Neural cell (in vitro differentiated cells): ENCODE results near the gene CDKN2AIPNL. TPM values are rescaled to one million over a fixed set of nuclear protein-coding genes. Genes with fewer than 3 reads are reported as not detected.

ENCODE experiments used
- H2AFZ ChIP-seq: fragments of 200-600, 300-800 bp; sonication (generic), shearing (Covaris generic); 2 replicates; pipeline ENCODE4 v1.6.0; 2014; ENCODE audit warnings: low read depth, mild to moderate bottlenecking, antibody characterized with exemption, low read length, moderate library complexity
- H3F3A ChIP-seq: fragments of 200-600 bp; shearing (Covaris generic); 2 replicates; pipeline ENCODE4 v1.6.1; 2016; ENCODE audit warnings: mild to moderate bottlenecking, moderate library complexity, mixed read lengths, antibody characterized with exemption, low read length; ENCODE audit not compliant: insufficient read depth, poor library complexity, severe bottlenecking
- H3K27ac ChIP-seq: fragments of 200-600, 300-800 bp; sonication (generic), shearing (Covaris generic); 2 replicates; pipeline ENCODE4 v1.5.1; 2014; ENCODE audit warnings: mild to moderate bottlenecking, low read length, moderate library complexity
- H3K27me3 ChIP-seq: fragments of 300-800, 200-600 bp; sonication (generic), shearing (Covaris generic); 2 replicates; pipeline ENCODE4 v1.6.0; 2014; ENCODE audit warnings: mild to moderate bottlenecking, low read depth, low read length, moderate library complexity; ENCODE audit not compliant: insufficient read depth
- H3K36me3 ChIP-seq: fragments of 300-800, 200-600 bp; sonication (generic), shearing (Covaris generic); 2 replicates; pipeline ENCODE4 v1.5.1; 2014; ENCODE audit warnings: mild to moderate bottlenecking, antibody characterized with exemption, low read length, moderate library complexity; ENCODE audit not compliant: insufficient read depth
- H3K4me2 ChIP-seq: fragments of 300-800, 200-600 bp; sonication (generic), shearing (Covaris generic); 2 replicates; pipeline ENCODE4 v1.6.0; 2014; ENCODE audit warnings: mild to moderate bottlenecking, low read length
- H3K4me3 ChIP-seq: fragments of 300-800, 200-600 bp; sonication (generic), shearing (Covaris generic); 2 replicates; pipeline ENCODE4 v1.5.1; 2014; ENCODE audit warnings: mild to moderate bottlenecking, low read length, moderate library complexity
- H3K79me2 ChIP-seq: fragments of 200-600 bp; shearing (Covaris generic); replicated peaks from 2 replicates; pipeline ENCODE4 v1.6.0; 2014; ENCODE audit warnings: mild to moderate bottlenecking, low read length, moderate library complexity; ENCODE audit not compliant: insufficient read depth
- H3K9ac ChIP-seq: fragments of 300-800, 200-600 bp; sonication (generic), shearing (Covaris generic); 2 replicates; pipeline ENCODE4 v1.6.1; 2016; ENCODE audit warnings: mild to moderate bottlenecking, low read length, mixed read lengths
- H3K9me2 ChIP-seq: fragments of 200-600 bp; shearing (Covaris generic); 2 replicates; pipeline ENCODE4 v1.6.1; 2016; ENCODE audit warnings: mild to moderate bottlenecking, low read length, mixed read lengths; ENCODE audit not compliant: insufficient read depth
- H3K9me3 ChIP-seq: fragments of 200-600, 300-800 bp; sonication (generic), shearing (Covaris generic); 2 replicates; pipeline ENCODE4 v1.6.1; 2016; ENCODE audit warnings: mild to moderate bottlenecking, mixed run types, low read length, moderate library complexity, mixed read lengths
- H4K20me1 ChIP-seq: fragments of 200-600 bp; shearing (Covaris generic); 2 replicates; pipeline ENCODE4 v1.6.1; 2016; ENCODE audit warnings: mild to moderate bottlenecking, mixed run types; ENCODE audit not compliant: insufficient read depth
- EP300 ChIP-seq: fragments of 450-650 bp; conservative IDR thresholded peaks from 2 replicates; pipeline ENCODE4 v1.6.1; 2014; ENCODE audit warnings: antibody characterized with exemption, mild to moderate bottlenecking, moderate library complexity; ENCODE audit not compliant: poor library complexity, severe bottlenecking
- EZH2 ChIP-seq: fragments of 200-600, 300-800 bp; shearing (Covaris generic), sonication (generic); IDR thresholded peaks from 2 replicates; pipeline ENCODE4 v1.6.1; 2014; ENCODE audit warnings: antibody characterized with exemption, low read length, borderline replicate concordance, mild to moderate bottlenecking; ENCODE audit not compliant: insufficient read depth, poor library complexity, severe bottlenecking
- MXI1 ChIP-seq: fragments of 450-650 bp; conservative IDR thresholded peaks from 2 replicates; pipeline ENCODE4 v1.6.1; 2014; ENCODE audit warnings: antibody characterized with exemption, mild to moderate bottlenecking; ENCODE audit not compliant: poor library complexity, severe bottlenecking
- POLR2AphosphoS5 ChIP-seq: IDR thresholded peaks from 2 replicates; pipeline ENCODE4 v1.6.1; 2012
- RAD21 ChIP-seq: fragments of 450-650 bp; conservative IDR thresholded peaks from 2 replicates; pipeline ENCODE4 v1.6.1; 2014; ENCODE audit warnings: antibody characterized with exemption, mild to moderate bottlenecking, moderate library complexity
- SMC3 ChIP-seq: fragments of 450-650 bp; conservative IDR thresholded peaks from 2 replicates; pipeline ENCODE4 v1.6.1; 2014; ENCODE audit warnings: antibody characterized with exemption, mild to moderate bottlenecking, moderate library complexity; ENCODE audit not compliant: poor library complexity
- TAF1 ChIP-seq: IDR thresholded peaks from 2 replicates; pipeline ENCODE4 v1.6.1; 2012; ENCODE audit warnings: low read depth
- polyA plus RNA-seq: library from polyadenylated mRNA; depleted of rRNA; stranded (reverse); fragments of >200 nt; gene quantifications from 2 replicates; pipeline ENCODE4 v1.2.3, GENCODE V29; 2014
- TF ChIP-seq, protein P1 (sequence below): fragments of 450-650 bp; IDR thresholded peaks from 2 replicates; pipeline ENCODE4 v1.5.1; 2014; ENCODE audit warnings: antibody characterized with exemption, mild to moderate bottlenecking, moderate library complexity; ENCODE audit not compliant: poor library complexity, severe bottlenecking
- TF ChIP-seq, protein P2 (sequence below): IDR thresholded peaks from 2 replicates; pipeline ENCODE4 v1.6.1; 2012; ENCODE audit warnings: borderline replicate concordance

Gene CDKN2AIPNL
- polyA plus RNA-seq, 1 donor from 2014 or later: 78.4 TPM

DNA sequence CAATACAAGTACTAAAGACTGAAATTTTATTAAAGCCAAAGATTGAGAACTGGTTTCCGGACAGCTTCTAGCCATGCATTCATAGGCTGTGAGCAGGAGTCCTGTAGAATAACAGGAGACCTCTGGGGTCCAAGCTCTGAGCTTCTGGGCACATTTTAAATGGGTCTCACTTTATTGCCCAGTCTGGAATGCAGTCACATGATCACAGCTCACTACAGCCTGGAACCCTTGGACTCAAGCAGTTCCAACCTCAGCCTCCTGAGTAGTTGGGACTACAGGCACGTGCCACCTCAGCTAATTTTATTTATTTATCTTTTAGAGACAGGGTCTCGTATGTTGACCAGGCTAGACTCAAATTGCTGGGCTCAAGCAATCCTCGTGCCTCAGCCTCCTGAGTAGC is 15.4 kb downstream of the CDKN2AIPNL start:
- no peaks in the 10 kb centered on the region for H3K9me3 ChIP-seq
- no peak overlapping the region for H3K4me3 ChIP-seq
- H3K9ac ChIP-seq: no peak overlapping the region
- H2AFZ ChIP-seq: no peak overlapping the region
- no peaks in the 10 kb centered on the region for H3K9me2 ChIP-seq
- TF ChIP-seq, protein P1, sequence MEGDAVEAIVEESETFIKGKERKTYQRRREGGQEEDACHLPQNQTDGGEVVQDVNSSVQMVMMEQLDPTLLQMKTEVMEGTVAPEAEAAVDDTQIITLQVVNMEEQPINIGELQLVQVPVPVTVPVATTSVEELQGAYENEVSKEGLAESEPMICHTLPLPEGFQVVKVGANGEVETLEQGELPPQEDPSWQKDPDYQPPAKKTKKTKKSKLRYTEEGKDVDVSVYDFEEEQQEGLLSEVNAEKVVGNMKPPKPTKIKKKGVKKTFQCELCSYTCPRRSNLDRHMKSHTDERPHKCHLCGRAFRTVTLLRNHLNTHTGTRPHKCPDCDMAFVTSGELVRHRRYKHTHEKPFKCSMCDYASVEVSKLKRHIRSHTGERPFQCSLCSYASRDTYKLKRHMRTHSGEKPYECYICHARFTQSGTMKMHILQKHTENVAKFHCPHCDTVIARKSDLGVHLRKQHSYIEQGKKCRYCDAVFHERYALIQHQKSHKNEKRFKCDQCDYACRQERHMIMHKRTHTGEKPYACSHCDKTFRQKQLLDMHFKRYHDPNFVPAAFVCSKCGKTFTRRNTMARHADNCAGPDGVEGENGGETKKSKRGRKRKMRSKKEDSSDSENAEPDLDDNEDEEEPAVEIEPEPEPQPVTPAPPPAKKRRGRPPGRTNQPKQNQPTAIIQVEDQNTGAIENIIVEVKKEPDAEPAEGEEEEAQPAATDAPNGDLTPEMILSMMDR: no peak
- TF ChIP-seq EZH2 (no peak), POLR2AphosphoS5 (no peak), EP300 (no peak), MXI1 (no peak), SMC3 (no peak), RAD21 (no peak)
- TF ChIP-seq, protein P2, sequence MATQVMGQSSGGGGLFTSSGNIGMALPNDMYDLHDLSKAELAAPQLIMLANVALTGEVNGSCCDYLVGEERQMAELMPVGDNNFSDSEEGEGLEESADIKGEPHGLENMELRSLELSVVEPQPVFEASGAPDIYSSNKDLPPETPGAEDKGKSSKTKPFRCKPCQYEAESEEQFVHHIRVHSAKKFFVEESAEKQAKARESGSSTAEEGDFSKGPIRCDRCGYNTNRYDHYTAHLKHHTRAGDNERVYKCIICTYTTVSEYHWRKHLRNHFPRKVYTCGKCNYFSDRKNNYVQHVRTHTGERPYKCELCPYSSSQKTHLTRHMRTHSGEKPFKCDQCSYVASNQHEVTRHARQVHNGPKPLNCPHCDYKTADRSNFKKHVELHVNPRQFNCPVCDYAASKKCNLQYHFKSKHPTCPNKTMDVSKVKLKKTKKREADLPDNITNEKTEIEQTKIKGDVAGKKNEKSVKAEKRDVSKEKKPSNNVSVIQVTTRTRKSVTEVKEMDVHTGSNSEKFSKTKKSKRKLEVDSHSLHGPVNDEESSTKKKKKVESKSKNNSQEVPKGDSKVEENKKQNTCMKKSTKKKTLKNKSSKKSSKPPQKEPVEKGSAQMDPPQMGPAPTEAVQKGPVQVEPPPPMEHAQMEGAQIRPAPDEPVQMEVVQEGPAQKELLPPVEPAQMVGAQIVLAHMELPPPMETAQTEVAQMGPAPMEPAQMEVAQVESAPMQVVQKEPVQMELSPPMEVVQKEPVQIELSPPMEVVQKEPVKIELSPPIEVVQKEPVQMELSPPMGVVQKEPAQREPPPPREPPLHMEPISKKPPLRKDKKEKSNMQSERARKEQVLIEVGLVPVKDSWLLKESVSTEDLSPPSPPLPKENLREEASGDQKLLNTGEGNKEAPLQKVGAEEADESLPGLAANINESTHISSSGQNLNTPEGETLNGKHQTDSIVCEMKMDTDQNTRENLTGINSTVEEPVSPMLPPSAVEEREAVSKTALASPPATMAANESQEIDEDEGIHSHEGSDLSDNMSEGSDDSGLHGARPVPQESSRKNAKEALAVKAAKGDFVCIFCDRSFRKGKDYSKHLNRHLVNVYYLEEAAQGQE: no peak
- no peaks in the 10 kb centered on the region for H3K79me2 ChIP-seq
- no peaks in the 10 kb centered on the region for H3F3A ChIP-seq
- no peaks in the 10 kb centered on the region for H4K20me1 ChIP-seq
- H3K27me3 ChIP-seq: no peaks in the 10 kb centered on the region
- peaks cover 4% of the 10 kb centered on the region for H3K36me3 ChIP-seq
- no peak overlapping the region for H3K4me2 ChIP-seq
- H3K27ac ChIP-seq: no peak overlapping the region

DNA sequence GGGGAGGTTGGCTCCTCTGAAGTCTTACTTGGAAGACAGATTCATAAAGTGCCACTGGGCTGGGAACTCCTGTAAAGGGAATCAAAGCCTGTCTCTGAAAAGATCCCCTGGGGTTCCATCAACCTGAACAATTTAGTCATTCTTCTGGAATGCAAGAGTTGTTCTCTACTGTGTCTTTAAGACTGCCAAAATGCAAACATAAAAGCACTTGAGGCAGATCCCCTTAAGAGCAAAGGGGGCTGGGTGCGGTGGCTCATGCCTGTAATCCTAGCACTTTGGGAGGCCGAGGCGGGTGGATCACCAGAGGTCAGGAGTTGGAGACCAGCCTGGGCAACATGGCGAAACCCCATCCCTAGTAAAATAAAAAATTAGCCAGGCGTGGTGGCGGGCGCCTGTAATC is 16.7 kb downstream of the CDKN2AIPNL start:
- no peak overlapping the region for H3K4me3 ChIP-seq
- no peak overlapping the region for H3K27ac ChIP-seq
- H3K9ac ChIP-seq: no peak overlapping the region
- H3K27me3 ChIP-seq: no peaks in the 10 kb centered on the region
- peaks cover 4% of the 10 kb centered on the region for H3K79me2 ChIP-seq
- H2AFZ ChIP-seq: no peak overlapping the region
- H3K4me2 ChIP-seq: no peak overlapping the region
- peaks cover 4% of the 10 kb centered on the region for H3K36me3 ChIP-seq
- TF ChIP-seq EP300: no peak
- TF ChIP-seq SMC3: no peak
- no peak for TF ChIP-seq MXI1
- no peak for TF ChIP-seq RAD21
- no peak for TF ChIP-seq EZH2
- TF ChIP-seq, protein P2: no peak
- no peak for TF ChIP-seq TAF1
- no peak for TF ChIP-seq POLR2AphosphoS5
- TF ChIP-seq, protein P1: no peak
- H3F3A ChIP-seq: no peaks in the 10 kb centered on the region
- no peaks in the 10 kb centered on the region for H4K20me1 ChIP-seq
- no peaks in the 10 kb centered on the region for H3K9me3 ChIP-seq
- no peaks in the 10 kb centered on the region for H3K9me2 ChIP-seq
